Measurements from ENCODE around the gene GRIN1. TPM values are rescaled to one million over a fixed set of nuclear protein-coding genes. Genes with fewer than 3 reads are reported as not detected.

Gene GRIN1
- total RNA-seq, 2 experiments from 2014 or later, result 0.05 TPM; not detected in 1

DNA sequence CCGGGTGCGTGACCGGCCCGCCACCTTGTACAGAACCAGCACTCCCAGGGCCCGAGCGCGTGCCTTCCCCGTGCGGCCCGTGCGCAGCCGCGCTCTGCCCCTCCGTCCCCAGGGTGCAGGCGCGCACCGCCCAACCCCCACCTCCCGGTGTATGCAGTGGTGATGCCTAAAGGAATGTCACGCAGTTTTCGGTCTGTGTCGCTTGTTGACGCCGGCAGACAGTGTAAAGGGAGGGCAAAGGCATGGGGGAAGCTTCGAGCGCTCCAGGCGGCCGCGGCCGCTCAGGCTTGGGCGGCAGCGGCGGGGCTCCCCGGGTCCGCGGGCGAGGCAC is 29.6 kb downstream of the GRIN1 start:
- Mint-ChIP-seq H3K4me1 (no peaks in the 10 kb centered on the region), H3K27me3 (peaks cover 35% of the 10 kb centered on the region), H3K4me3 (no peak overlapping the region), H3K9me3 (no peaks in the 10 kb centered on the region), H3K36me3 (ENCODE audit: low read depth) (no peaks in the 10 kb centered on the region), H3K27ac (no peak overlapping the region)
- ChIA-PET POLR2A (no interaction called here), CTCF (interaction anchor here (1.2 kb wide), 1 partner anchor 133 kb away, joined by 3 read pairs; no protein-coding TSS in a partner anchor)
- no peak for DNase-seq

- peak overlapping the region; percentile 36 for H3K4me3 Mint-ChIP-seq
- POLR2A ChIA-PET, result no interaction called here
These were observed 30.2 kb downstream of the GRIN1 start for GRCh38 chr9:137168904-137169856.

GRCh38 chr9:137169896-137170358 is 31.0 kb downstream of the GRIN1 start, which contains the start of gene LRRC26:
LRRC26 (minus strand) TSS chr9:137170051; CDS start chr9:137169943, 108 bp downstream.
- POLR2A ChIA-PET, result no interaction called here
- Mint-ChIP-seq H3K9me3 (no peaks in the 10 kb centered on the region), H3K27me3 (peaks cover 35% of the 10 kb centered on the region), H3K4me3 (peak within 1 kb of the TSS; percentile 36), H3K36me3 (ENCODE audit: low read depth) (no peaks in the 10 kb centered on the region), H3K4me1 (no peaks in the 10 kb centered on the region), H3K27ac (no peak within 1 kb of the TSS)
- DNase-seq, result no peak
- CTCF ChIA-PET, result interaction anchor here (1.3 kb wide), 1 partner anchor 67 kb away, joined by 5 read pairs; no protein-coding TSS in a partner anchor

More at GRCh38 chr9:137168904-137169856, 30.2 kb downstream of the GRIN1 start:
- no peaks in the 10 kb centered on the region for H3K36me3 Mint-ChIP-seq (ENCODE audit: low read depth)
- H3K27me3 Mint-ChIP-seq, result peaks cover 35% of the 10 kb centered on the region
- CTCF ChIA-PET, result interaction anchor here (1.3 kb wide), 1 partner anchor 67 kb away, joined by 5 read pairs; no protein-coding TSS in a partner anchor
- no peak overlapping the region for H3K27ac Mint-ChIP-seq
- H3K9me3 Mint-ChIP-seq, result no peaks in the 10 kb centered on the region
- no peak for DNase-seq
- no peaks in the 10 kb centered on the region for H3K4me1 Mint-ChIP-seq

DNA sequence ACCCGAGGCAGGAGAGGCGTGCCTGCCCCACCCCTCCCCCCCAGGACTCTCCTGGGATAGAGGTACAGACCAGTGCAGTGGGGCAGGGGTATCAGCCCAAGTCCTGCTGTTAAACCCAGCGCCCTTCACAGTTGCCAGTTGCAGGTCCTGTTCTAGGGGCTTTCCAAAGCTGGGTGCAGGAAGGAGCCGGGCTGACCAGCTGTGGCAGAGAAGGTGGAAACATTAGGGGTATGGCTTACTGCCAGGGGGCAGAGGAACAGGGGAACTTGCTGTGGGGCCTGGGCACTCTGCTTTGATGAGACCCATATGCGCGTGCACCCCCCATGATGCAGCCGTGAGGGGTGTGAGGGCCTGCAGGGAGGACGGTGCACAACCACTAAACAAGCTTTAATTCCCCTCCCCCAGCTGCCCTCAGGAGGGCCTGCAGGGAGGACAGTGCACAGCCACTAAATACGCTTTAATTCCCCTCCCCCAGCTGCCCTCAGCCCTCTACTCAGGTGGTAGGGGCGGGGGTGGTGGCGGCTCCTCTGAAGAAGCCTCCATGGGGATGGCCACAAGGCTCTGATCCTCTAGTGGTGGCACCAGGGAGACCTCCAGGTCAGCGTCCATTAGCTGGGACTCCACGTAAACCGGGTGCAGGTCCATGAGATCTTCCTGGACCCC is 31.7 kb downstream of the GRIN1 start:
- DNase-seq, result no peak
- Mint-ChIP-seq H3K27ac (no peak overlapping the region), H3K36me3 (ENCODE audit: low read depth) (no peaks in the 10 kb centered on the region), H3K9me3 (no peaks in the 10 kb centered on the region), H3K4me3 (no peak overlapping the region), H3K4me1 (no peaks in the 10 kb centered on the region), H3K27me3 (peaks cover 35% of the 10 kb centered on the region)
- ChIA-PET POLR2A (no interaction called here), CTCF (interaction anchor here (1.0 to 2.1 kb wide), 2 partner anchors 18 to 51 kb away, joined by 3 to 6 read pairs; partner anchors contain the start of genes ANAPC2 and SSNA1)

GRCh38 chr9:137171149-137171900 is 32.4 kb downstream of the GRIN1 start:
- CTCF ChIA-PET, result interaction anchor here (0.6 to 2.1 kb wide), 3 partner anchors 17 to 75 kb away, joined by 3 to 6 read pairs (median 3); partner anchors contain the start of genes ANAPC2 and SSNA1
- no peaks in the 10 kb centered on the region for H3K9me3 Mint-ChIP-seq

DNA sequence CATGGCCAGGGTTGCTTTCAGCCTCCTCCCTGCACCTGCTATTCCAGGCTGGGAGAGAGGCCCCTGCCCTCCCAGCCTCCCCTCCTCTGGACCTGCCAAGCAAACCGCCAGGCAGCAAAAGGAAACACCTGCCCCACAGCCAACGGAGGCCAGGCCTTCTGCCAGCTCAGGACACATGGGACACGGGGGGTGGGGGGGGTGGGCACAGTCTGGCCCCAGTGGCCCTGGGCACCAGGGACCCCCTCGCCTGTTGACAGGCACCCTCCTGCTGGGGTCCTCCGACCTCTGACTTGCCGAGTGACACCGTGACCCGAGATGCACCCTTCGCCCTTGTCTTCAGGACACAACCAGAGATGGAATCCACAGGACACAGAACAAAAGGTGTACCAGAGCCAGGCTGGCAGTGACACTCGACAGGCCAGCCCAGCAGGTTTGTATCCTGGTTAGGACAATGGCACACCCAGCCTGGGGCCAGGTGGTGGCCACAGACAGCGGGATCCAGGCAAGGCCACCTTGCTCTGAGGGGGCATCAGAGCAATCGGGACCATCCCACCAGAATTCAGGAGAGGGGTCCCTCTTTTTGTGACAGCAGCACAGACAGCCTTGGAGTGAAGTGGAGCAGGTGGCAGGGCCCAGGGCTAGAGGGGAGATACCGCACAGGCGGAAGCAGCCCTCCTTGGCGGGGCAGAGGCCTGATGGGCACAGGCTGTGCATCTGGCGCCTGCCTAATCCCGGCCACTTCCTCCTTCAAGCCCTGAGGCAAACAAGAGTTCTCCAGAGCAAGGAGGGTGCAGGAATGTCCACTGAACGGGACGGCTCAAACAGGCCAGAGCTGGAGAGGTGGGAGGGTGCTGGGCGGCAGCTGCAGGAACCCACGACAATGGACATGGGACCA is 34.2 kb downstream of the GRIN1 start:
- no peak overlapping the region for H3K4me3 Mint-ChIP-seq
- no peaks in the 10 kb centered on the region for H3K36me3 Mint-ChIP-seq (ENCODE audit: low read depth)
- H3K9me3 Mint-ChIP-seq, result no peaks in the 10 kb centered on the region
- ChIA-PET CTCF (interaction anchor here (1.3 kb wide), 1 partner anchor 44 kb away, joined by 3 read pairs; no protein-coding TSS in a partner anchor), POLR2A (no interaction called here)
- H3K27me3 Mint-ChIP-seq, result peaks cover 27% of the 10 kb centered on the region
- no peak for DNase-seq
- no peak overlapping the region for H3K27ac Mint-ChIP-seq
- H3K4me1 Mint-ChIP-seq, result no peaks in the 10 kb centered on the region

More at GRCh38 chr9:137171149-137171900, 32.4 kb downstream of the GRIN1 start:
- H3K4me1 Mint-ChIP-seq, result no peaks in the 10 kb centered on the region
- H3K27me3 Mint-ChIP-seq, result peaks cover 33% of the 10 kb centered on the region
- no peak overlapping the region for H3K27ac Mint-ChIP-seq
- no peak for DNase-seq
- no peak overlapping the region for H3K4me3 Mint-ChIP-seq
- H3K36me3 Mint-ChIP-seq (ENCODE audit: low read depth), result no peaks in the 10 kb centered on the region
- POLR2A ChIA-PET, result no interaction called here

DNA sequence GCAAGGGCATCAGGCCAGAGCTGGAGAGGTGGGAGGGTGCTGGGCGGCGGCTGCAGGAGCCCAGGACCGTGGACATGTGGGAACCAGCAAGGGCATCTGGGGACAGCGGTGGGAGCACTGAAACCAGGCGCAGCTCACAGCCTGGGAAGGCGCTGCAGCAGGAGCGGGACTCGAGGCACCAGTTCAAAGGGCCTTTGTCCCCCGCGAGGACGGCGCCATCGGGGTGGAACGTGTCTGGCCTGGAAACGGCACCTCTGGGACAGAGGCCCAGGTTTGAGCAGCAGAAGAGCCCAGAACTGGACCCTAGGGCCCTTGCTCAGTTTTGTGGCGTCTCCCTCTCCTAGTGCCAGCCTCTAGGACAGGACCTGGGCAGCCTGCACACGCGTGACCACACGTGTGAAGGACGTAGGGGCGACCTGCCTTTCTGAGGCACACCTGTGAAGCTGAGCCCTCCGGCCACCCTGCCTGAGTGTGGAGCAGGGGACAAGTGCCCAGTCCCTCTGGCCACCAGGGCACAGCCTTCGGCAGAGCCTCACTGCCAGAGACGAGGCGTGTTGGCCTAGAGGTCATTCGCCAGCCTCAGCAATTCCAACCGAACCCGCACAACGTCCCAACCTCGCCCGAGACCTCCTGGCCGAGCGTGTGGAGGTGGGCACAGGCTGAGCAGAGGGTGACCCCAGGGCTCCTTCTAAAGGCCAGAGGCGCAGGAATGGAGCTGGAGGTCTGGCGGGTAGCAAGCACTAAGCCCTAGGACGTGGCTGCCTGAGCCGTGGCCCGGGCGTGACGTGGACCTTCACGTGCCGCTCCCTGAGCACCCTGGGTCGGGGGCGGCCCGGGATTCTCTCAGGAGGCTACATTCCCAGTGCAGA is 35.1 kb downstream of the GRIN1 start:
- peaks cover 25% of the 10 kb centered on the region for H3K27me3 Mint-ChIP-seq
- H3K36me3 Mint-ChIP-seq (ENCODE audit: low read depth), result no peaks in the 10 kb centered on the region
- DNase-seq, result no peak
- no peaks in the 10 kb centered on the region for H3K9me3 Mint-ChIP-seq
- no peak overlapping the region for H3K4me3 Mint-ChIP-seq
- ChIA-PET POLR2A (no interaction called here), CTCF (interaction anchor here (1.3 kb wide), 1 partner anchor 45 kb away, joined by 3 read pairs; no protein-coding TSS in a partner anchor)
- H3K27ac Mint-ChIP-seq, result no peak overlapping the region
- no peaks in the 10 kb centered on the region for H3K4me1 Mint-ChIP-seq

DNA sequence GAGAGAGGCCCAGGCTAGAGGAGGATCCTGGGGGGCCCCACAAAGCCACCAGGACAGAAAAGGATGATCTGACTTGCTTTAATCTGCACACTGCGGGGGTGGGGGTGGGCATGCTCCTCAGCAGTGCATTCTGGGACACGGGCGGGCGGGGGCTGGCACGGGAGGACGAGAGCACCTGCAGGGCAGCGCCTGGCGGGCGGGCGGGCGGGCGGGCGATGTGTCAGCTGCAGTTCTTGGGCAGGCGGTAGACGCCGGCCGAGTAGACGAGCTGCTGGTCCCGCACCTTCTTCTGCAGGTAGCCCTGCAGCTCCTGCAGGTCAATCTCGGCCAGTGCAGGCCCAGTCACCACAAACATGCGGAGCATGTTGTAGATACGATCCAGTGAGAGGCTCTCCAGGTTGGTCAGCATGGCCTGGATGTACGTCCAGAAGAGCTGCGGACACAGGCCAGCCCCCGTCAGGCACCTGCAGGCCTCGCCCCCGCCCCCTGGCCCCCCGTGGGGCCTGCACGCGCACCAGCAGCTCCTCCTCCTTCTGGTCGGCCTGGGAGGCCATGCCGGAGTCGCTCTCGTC is 35.9 kb downstream of the GRIN1 start:
- Mint-ChIP-seq H3K4me1 (no peaks in the 10 kb centered on the region), H3K4me3 (no peak overlapping the region), H3K27ac (no peak overlapping the region), H3K9me3 (no peaks in the 10 kb centered on the region), H3K36me3 (ENCODE audit: low read depth) (peaks cover 3% of the 10 kb centered on the region), H3K27me3 (peaks cover 25% of the 10 kb centered on the region)
- ChIA-PET CTCF (interaction anchor here (1.2 kb wide), 1 partner anchor 21 kb away, joined by 3 read pairs; no protein-coding TSS in a partner anchor), POLR2A (no interaction called here)
- no peak for DNase-seq

DNA sequence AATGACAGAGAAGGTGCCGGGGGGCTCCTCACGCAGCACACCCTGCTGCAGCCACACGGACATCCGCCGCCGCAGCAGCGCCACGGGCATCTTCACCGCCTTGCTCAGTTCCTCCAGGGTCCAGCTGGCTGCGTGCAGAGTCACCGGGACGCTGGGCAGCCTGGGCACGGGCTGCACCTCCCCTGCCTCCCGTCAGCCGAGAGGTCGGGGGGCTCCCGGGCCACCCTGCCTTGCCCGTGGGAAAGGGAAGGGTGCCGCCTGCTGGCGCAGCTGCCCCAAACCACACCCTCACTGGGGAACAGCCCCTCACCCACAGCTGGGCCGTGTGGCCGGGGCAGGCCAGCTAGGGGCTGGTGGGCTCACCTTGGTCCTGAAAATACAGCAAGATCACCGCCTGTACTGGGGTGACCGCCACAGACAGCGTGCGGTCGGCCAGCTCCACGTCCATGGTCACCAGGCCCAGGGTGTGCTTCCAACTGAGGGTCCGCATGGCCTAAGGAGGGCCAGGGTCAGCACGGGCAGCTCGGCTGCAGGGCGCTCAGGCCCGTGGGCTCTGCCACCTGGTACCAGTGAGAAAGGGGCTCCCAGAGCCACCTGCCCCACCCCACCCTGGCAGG is 36.5 kb downstream of the GRIN1 start:
- Mint-ChIP-seq H3K4me1 (no peaks in the 10 kb centered on the region), H3K36me3 (ENCODE audit: low read depth) (peaks cover 3% of the 10 kb centered on the region), H3K27ac (no peak overlapping the region), H3K9me3 (no peaks in the 10 kb centered on the region), H3K27me3 (peaks cover 19% of the 10 kb centered on the region), H3K4me3 (no peak overlapping the region)
- ChIA-PET POLR2A (no interaction called here), CTCF (interaction anchor here (1.2 kb wide), 1 partner anchor 21 kb away, joined by 3 read pairs; no protein-coding TSS in a partner anchor)
- no peak for DNase-seq

DNA sequence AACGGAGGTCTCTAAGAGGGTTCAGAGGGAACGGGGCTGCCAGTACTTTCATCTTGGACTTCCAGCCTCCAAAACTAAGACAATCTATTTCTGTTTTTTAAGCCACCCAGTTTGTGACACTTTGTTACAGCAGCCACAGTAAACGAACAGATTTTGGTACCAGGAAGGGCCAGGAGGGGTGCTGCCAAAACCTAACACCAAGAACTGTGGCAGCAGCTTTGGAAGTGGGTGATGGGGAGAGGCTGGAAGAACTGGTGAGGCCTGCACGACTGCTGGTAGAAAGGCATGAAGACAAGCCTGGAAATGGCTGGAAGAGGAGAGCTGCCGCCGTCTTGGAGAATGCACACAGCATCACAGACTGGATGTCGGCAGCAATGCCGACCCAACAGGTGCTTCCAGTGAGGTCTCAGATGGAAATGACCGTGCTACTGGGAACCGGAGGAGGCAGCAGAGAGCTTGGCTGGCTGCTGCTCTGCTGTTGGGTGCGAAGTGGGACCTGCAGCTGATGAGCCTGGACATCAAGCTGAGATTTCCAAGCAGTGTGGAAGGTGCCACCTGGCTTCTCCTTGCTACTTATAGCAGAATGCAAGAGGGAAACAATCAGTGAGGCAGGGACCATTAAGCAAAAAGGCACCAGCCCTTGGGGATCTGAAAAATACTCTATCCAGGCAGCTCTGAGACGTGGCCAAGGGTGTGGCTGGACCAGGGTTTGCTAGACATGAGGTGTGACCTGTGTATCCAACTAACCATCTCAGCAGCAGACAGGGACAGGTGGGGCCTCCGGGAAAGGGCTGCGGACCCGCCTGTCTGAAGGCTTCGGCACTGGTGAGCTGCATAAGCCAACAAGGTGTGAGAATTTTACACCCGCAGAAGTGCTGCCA is 37.6 kb downstream of the GRIN1 start:
- H3K9me3 Mint-ChIP-seq, result no peaks in the 10 kb centered on the region
- no peaks in the 10 kb centered on the region for H3K4me1 Mint-ChIP-seq
- no peak overlapping the region for H3K4me3 Mint-ChIP-seq
- ChIA-PET CTCF (interaction anchor here (1.0 to 1.3 kb wide), 3 partner anchors 11 to 148 kb away, joined by 3 read pairs; partner anchors contain the start of genes ANAPC2, RNF208 and SSNA1), POLR2A (no interaction called here)
- peaks cover 3% of the 10 kb centered on the region for H3K36me3 Mint-ChIP-seq (ENCODE audit: low read depth)
- peak; percentile 28 for DNase-seq
- peaks cover 12% of the 10 kb centered on the region for H3K27me3 Mint-ChIP-seq
- no peak overlapping the region for H3K27ac Mint-ChIP-seq

All from activated CD4-positive, alpha-beta T cell treated with anti-CD3 and anti-CD28 coated beads, Interleukin-2, amount 10 ng/mL, durations not matched to agents 7 days and 5 days (primary cell).